IMR-90 (cell line): ENCODE measurements around the gene MBTPS1. TPM values are rescaled to one million over a fixed set of nuclear protein-coding genes. Genes with fewer than 3 reads are reported as not detected.

Source experiments
- ATAC-seq: fragments of 200-7000 bp; cut with Tn5 transposase; 2 replicates; pipeline ENCODE4 v1.9.1; 2020; ENCODE audit warnings: low read depth, mild to moderate bottlenecking, moderate library complexity
- BruUV-seq: library from RNA; stranded (reverse); fragments of 400-500 nt; replicated peaks from 2 replicates; lab custom pipeline; 2021; lab: Mats Ljungman, UMichigan
- CTCF ChIA-PET: fragments of 300-600 bp; formaldehyde crosslinking; extraction: SDS; loops from one replicate; lab custom pipeline; 2021; ENCODE audit warnings: antibody characterized with exemption; lab: Yijun Ruan, JAX
- POLR2A ChIA-PET: fragments of 300-600 bp; sonication (Branson Sonifier 250); formaldehyde crosslinking; loops from one replicate; lab custom pipeline; 2022; ENCODE audit warnings: antibody characterized with exemption; ENCODE audit not compliant: unreplicated experiment; lab: Charles Lee
- DNase-seq: peaks from one replicate; pipeline ENCODE4 v3.0.0; 2013
- H2AFZ ChIP-seq: replicated peaks from 2 replicates; pipeline ENCODE3; 2013; ENCODE audit warnings: low read length, mild to moderate bottlenecking; ENCODE audit not compliant: poor library complexity
- H2AK5ac ChIP-seq: 2 replicates; pipeline ENCODE4 v1.6.1; 2013; ENCODE audit warnings: low read depth, low read length, inconsistent platforms
- H2AK9ac ChIP-seq: replicated peaks from 2 replicates; pipeline ENCODE3; 2013; ENCODE audit warnings: mild to moderate bottlenecking, low read depth, low read length, moderate library complexity; ENCODE audit not compliant: poor library complexity
- H2BK120ac ChIP-seq: 2 replicates; pipeline ENCODE4 v1.6.1; 2013; ENCODE audit warnings: low read depth, low read length, inconsistent platforms
- H2BK15ac ChIP-seq: 3 replicates; pipeline ENCODE4 v1.6.1; 2013; ENCODE audit warnings: low read depth, low read length, inconsistent platforms
- H2BK20ac ChIP-seq: 2 replicates; pipeline ENCODE4 v1.6.1; 2013; ENCODE audit warnings: low read depth, mild to moderate bottlenecking, inconsistent platforms, low read length, moderate library complexity
- H2BK5ac ChIP-seq: 2 replicates; pipeline ENCODE4 v1.6.1; 2013; ENCODE audit warnings: mild to moderate bottlenecking, low read depth, low read length, inconsistent platforms; ENCODE audit not compliant: poor library complexity, severe bottlenecking
- H3K14ac ChIP-seq: replicated peaks from 2 replicates; pipeline ENCODE4 v1.6.1; 2013; ENCODE audit warnings: low read depth, low read length, inconsistent platforms
- H3K18ac ChIP-seq: 2 replicates; pipeline ENCODE4 v1.6.1; 2013; ENCODE audit warnings: low read depth, low read length, control low read depth
- H3K23ac ChIP-seq: 2 replicates; pipeline ENCODE4 v1.6.1; 2013; ENCODE audit warnings: low read depth, low read length, inconsistent platforms
- H3K27ac ChIP-seq: 2 replicates; pipeline ENCODE4 v1.5.1; 2013; ENCODE audit warnings: mild to moderate bottlenecking, control low read depth, low read length; ENCODE audit not compliant: insufficient read depth
- H3K27me3 ChIP-seq: 2 replicates; pipeline ENCODE4 v1.6.1; 2013; ENCODE audit warnings: low read length; ENCODE audit not compliant: control insufficient read depth, insufficient read depth
- H3K36me3 ChIP-seq: 2 replicates; pipeline ENCODE4 v1.6.1; 2013; ENCODE audit warnings: low read length, mixed read lengths; ENCODE audit not compliant: control insufficient read depth, insufficient read depth
- H3K4ac ChIP-seq: 2 replicates; pipeline ENCODE4 v1.6.1; 2013; ENCODE audit warnings: low read depth, low read length, inconsistent platforms
- H3K4me1 ChIP-seq: 2 replicates; pipeline ENCODE4 v1.6.1; 2013; ENCODE audit warnings: low read length, mixed read lengths; ENCODE audit not compliant: control insufficient read depth, insufficient read depth
- H3K4me2 ChIP-seq: 2 replicates; pipeline ENCODE4 v1.6.1; 2013; ENCODE audit warnings: low read depth, mild to moderate bottlenecking, control low read depth, low read length, moderate library complexity
- H3K4me3 ChIP-seq: 2 replicates; pipeline ENCODE4 v1.5.1; 2013; ENCODE audit warnings: low read depth, mild to moderate bottlenecking, control low read depth, low read length, moderate library complexity; ENCODE audit not compliant: insufficient read depth
- H3K56ac ChIP-seq: 2 replicates; pipeline ENCODE4 v1.6.1; 2013; ENCODE audit warnings: low read length, inconsistent platforms; ENCODE audit not compliant: insufficient read depth; ENCODE audit errors: extremely low read depth
- H3K79me1 ChIP-seq, 2 experiments: 2 replicates each; pipeline ENCODE4 v1.6.1; 2013; ENCODE audit warnings: low read length in 2 of 2, inconsistent platforms in 1 of 2, low read depth in 1 of 2
- H3K9ac ChIP-seq: 2 replicates; pipeline ENCODE4 v1.6.1; 2013; ENCODE audit warnings: low read depth, low read length, control low read depth
- H3K9me1 ChIP-seq: 2 replicates; pipeline ENCODE4 v1.6.1; 2013; ENCODE audit warnings: low read length, inconsistent platforms; ENCODE audit not compliant: insufficient read depth
- H3K9me3 ChIP-seq: 2 replicates; pipeline ENCODE4 v1.6.1; 2013; ENCODE audit warnings: low read length; ENCODE audit not compliant: control insufficient read depth, insufficient read depth
- H4K20me1 ChIP-seq: 2 replicates; pipeline ENCODE4 v1.6.1; 2013; ENCODE audit warnings: low read length, inconsistent platforms; ENCODE audit not compliant: insufficient read depth
- H4K5ac ChIP-seq: 2 replicates; pipeline ENCODE4 v1.6.1; 2013; ENCODE audit warnings: mild to moderate bottlenecking, low read depth, low read length, control low read depth
- H4K8ac ChIP-seq, 2 experiments: 2 replicates each; pipeline ENCODE4 v1.6.1; 2013; ENCODE audit warnings: low read depth in 2 of 2, low read length in 2 of 2, control low read depth in 1 of 2, inconsistent platforms in 1 of 2
- H4K91ac ChIP-seq: 2 replicates; pipeline ENCODE4 v1.6.1; 2013; ENCODE audit warnings: low read depth, low read length, inconsistent platforms; ENCODE audit not compliant: insufficient read depth
- BHLHE40 ChIP-seq: fragments of 150-350 bp; IDR thresholded peaks from 2 replicates; pipeline ENCODE4 v1.6.1; 2016; ENCODE audit warnings: mild to moderate bottlenecking, low read depth, low read length
- CEBPB ChIP-seq: IDR thresholded peaks from 2 replicates; pipeline ENCODE4 v1.6.1; 2012; ENCODE audit warnings: low read depth, low read length, improper control_type of control experiment
- CHD1 ChIP-seq: IDR thresholded peaks from 2 replicates; pipeline ENCODE4 v1.6.1; 2012; ENCODE audit warnings: low read depth, low read length, improper control_type of control experiment
- FOS ChIP-seq: fragments of 150-350 bp; IDR thresholded peaks from 2 replicates; pipeline ENCODE4 v1.6.1; 2016; ENCODE audit warnings: low read depth, low read length
- MAFK ChIP-seq: IDR thresholded peaks from 2 replicates; pipeline ENCODE4 v1.6.1; 2012; ENCODE audit warnings: low read depth, low read length, improper control_type of control experiment
- MAZ ChIP-seq: IDR thresholded peaks from 2 replicates; pipeline ENCODE4 v1.6.1; 2012; ENCODE audit warnings: low read depth, mild to moderate bottlenecking, low read length, improper control_type of control experiment, moderate library complexity, borderline replicate concordance
- MXI1 ChIP-seq: IDR thresholded peaks from 2 replicates; pipeline ENCODE4 v1.6.1; 2012; ENCODE audit warnings: low read depth, mild to moderate bottlenecking, low read length, moderate library complexity, borderline replicate concordance
- NFE2L2 ChIP-seq: fragments of 150-350 bp; IDR thresholded peaks from 2 replicates; pipeline ENCODE4 v1.6.1; 2016; ENCODE audit warnings: low read depth, mild to moderate bottlenecking, low read length
- POLR2A ChIP-seq: IDR thresholded peaks from 2 replicates; pipeline ENCODE4 v1.6.1; 2012; ENCODE audit warnings: mild to moderate bottlenecking, low read depth, low read length
- RAD21 ChIP-seq: IDR thresholded peaks from 2 replicates; pipeline ENCODE4 v1.6.1; 2012; ENCODE audit warnings: low read length, improper control_type of control experiment
- RCOR1 ChIP-seq: IDR thresholded peaks from 2 replicates; pipeline ENCODE4 v1.6.1; 2012; ENCODE audit warnings: mild to moderate bottlenecking, low read length, improper control_type of control experiment; ENCODE audit not compliant: insufficient replicate concordance
- WGBS, 2 experiments: methylation state at CpG; one replicate each; pipeline versions ENCODE4 v1.1.5 to v1.1.7; 2013; ENCODE audit warnings: missing lambda C conversion rate in 2 of 2; ENCODE audit not compliant: insufficient read length in 1 of 2; ENCODE audit errors: extremely low coverage in 2 of 2; 5-methylcytosine and 5-hydroxymethylcytosine counted together
- dilution Hi-C: fragments of 300-500 bp; cut with HindIII; formaldehyde crosslinking; loops from one replicate; pipeline ENCODE4 v1.14.3; 2018; ENCODE audit warnings: low sequenced_read_pairs; ENCODE audit not compliant: unreplicated experiment
- in situ Hi-C: fragments of 300-500 bp; cut with MboI; formaldehyde crosslinking; loops from 3 replicates; pipeline ENCODE4 v1.14.3; 2019; ENCODE audit warnings: low sequenced_read_pairs, inconsistent platforms, mixed read lengths
- intact Hi-C: fragments of 100-400 bp; cut with micrococcal nuclease; formaldehyde crosslinking; loops from 2 replicates; pipeline ENCODE4 v1.10.0; 2022
- polyA plus RNA-seq, 3 experiments: library from polyadenylated mRNA; depleted of rRNA; stranded (reverse); fragments of >200 nt; gene quantifications; 2 replicates each; pipeline ENCODE4 v1.2.3, GENCODE V29; 2012; ENCODE audit warnings: low replicate concordance in 1 of 3
- total RNA-seq: library from RNA; depleted of rRNA; stranded (reverse); fragments of >200 nt; gene quantifications from 2 replicates; pipeline ENCODE4 v1.2.3, GENCODE V29; 2012
- TF ChIP-seq, protein P1 (sequence below): fragments of 150-350 bp; IDR thresholded peaks from 2 replicates; pipeline ENCODE4 v1.6.1; 2017; ENCODE audit warnings: mild to moderate bottlenecking, antibody characterized with exemption, low read length, low read depth
- TF ChIP-seq, protein P2 (sequence below): fragments of 150-350 bp; IDR thresholded peaks from 2 replicates; pipeline ENCODE4 v1.6.1; 2016; ENCODE audit warnings: low read depth, mild to moderate bottlenecking, low read length, moderate library complexity, borderline replicate concordance

Gene MBTPS1
- total and polyA plus RNA-seq, 2 of the 4 experiments (the other 2 are of a cell fraction), result 59.0 to 70.4 TPM

GRCh38 chr16:84041881-84042280 is 74.9 kb downstream of the MBTPS1 start:
- no peak overlapping the region for H2AK5ac ChIP-seq
- no peaks in the 10 kb centered on the region for H3K79me1 ChIP-seq
- H4K8ac ChIP-seq, result no peak overlapping the region
- TF ChIP-seq MXI1 (no peak), FOS (no peak), NFE2L2 (no peak), POLR2A (no peak), CHD1 (no peak), CEBPB (no peak), MAFK (no peak), MAZ (no peak), RAD21 (no peak), BHLHE40 (no peak), RCOR1 (no peak)
- TF ChIP-seq, protein P1, sequence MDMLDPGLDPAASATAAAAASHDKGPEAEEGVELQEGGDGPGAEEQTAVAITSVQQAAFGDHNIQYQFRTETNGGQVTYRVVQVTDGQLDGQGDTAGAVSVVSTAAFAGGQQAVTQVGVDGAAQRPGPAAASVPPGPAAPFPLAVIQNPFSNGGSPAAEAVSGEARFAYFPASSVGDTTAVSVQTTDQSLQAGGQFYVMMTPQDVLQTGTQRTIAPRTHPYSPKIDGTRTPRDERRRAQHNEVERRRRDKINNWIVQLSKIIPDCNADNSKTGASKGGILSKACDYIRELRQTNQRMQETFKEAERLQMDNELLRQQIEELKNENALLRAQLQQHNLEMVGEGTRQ, result no peak
- TF ChIP-seq, protein P2, sequence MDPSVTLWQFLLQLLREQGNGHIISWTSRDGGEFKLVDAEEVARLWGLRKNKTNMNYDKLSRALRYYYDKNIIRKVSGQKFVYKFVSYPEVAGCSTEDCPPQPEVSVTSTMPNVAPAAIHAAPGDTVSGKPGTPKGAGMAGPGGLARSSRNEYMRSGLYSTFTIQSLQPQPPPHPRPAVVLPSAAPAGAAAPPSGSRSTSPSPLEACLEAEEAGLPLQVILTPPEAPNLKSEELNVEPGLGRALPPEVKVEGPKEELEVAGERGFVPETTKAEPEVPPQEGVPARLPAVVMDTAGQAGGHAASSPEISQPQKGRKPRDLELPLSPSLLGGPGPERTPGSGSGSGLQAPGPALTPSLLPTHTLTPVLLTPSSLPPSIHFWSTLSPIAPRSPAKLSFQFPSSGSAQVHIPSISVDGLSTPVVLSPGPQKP, result no peak
- BruUV-seq, result no TSS peak
- dilution Hi-C loops, result no loop called here
- H3K14ac ChIP-seq, result no peak overlapping the region
- H4K20me1 ChIP-seq, result no peaks in the 10 kb centered on the region
- H3K9me1 ChIP-seq, result no peaks in the 10 kb centered on the region
- no peaks in the 10 kb centered on the region for H3K4me1 ChIP-seq
- DNase-seq, result no peak
- no peak for ATAC-seq
- no peak overlapping the region for H2BK20ac ChIP-seq
- peaks cover 51% of the 10 kb centered on the region for H3K27me3 ChIP-seq
- POLR2A ChIA-PET, result no interaction called here
- H3K4ac ChIP-seq, result no peak overlapping the region
- H2BK5ac ChIP-seq, result no peak overlapping the region
- H2AK9ac ChIP-seq, result no peak overlapping the region
- no peak overlapping the region for H2BK120ac ChIP-seq
- no peak overlapping the region for H4K5ac ChIP-seq
- intact Hi-C loops, result loop anchor here (5.0 kb wide), 1 partner anchor 75 kb away; the partner anchor contains the start of gene NECAB2
- WGBS, 2 experiments, result 86% methylated on average over 4 of the region's 17 CpGs; no CpG with 5 or more reads in 1 of the 2 experiments
- no peak overlapping the region for H2AFZ ChIP-seq
- in situ Hi-C loops, result no loop called here
- H2BK15ac ChIP-seq, result no peak overlapping the region
- no peak overlapping the region for H4K91ac ChIP-seq
- H3K9me3 ChIP-seq, result no peaks in the 10 kb centered on the region
- H3K4me2 ChIP-seq, result no peak overlapping the region
- H3K4me3 ChIP-seq, result no peak overlapping the region
- H3K9ac ChIP-seq, result no peak overlapping the region
- no peak overlapping the region for H3K18ac ChIP-seq
- no peaks in the 10 kb centered on the region for H3K36me3 ChIP-seq
- H3K56ac ChIP-seq, result no peak overlapping the region
- H3K27ac ChIP-seq, result no peak overlapping the region
- CTCF ChIA-PET, result no interaction called here
- no peak overlapping the region for H3K23ac ChIP-seq
